ENCODE data around the gene PARP15. TPM values are rescaled to one million over a fixed set of nuclear protein-coding genes. Genes with fewer than 3 reads are reported as not detected.

Gene PARP15
- total and polyA plus RNA-seq, 4 donors: 2.4 to 6.1 (median 4.4) TPM

- H3K4me1 ChIP-seq (ENCODE audit: control insufficient read depth in 5 of 5, insufficient read depth in 5 of 5, low read length in 5 of 5): no peaks in the 10 kb centered on the region
- WGBS, 2 donors: 71 to 83% methylated on average over 4 of the region's 4 CpGs
- no peak for ATAC-seq (ENCODE audit: insufficient read depth, low FRiP score)
Measured at GRCh38 chr3:122665226-122665786, 87.9 kb downstream of the PARP15 start.

GRCh38 chr3:122665881-122666280 is 88.4 kb downstream of the PARP15 start:
- Histone ChIP-seq H3K27ac (ENCODE audit: low read depth in 1 of 2, low read length in 1 of 2) (no peak overlapping the region), H3K4me1 (ENCODE audit: control insufficient read depth in 5 of 5, insufficient read depth in 5 of 5, low read length in 5 of 5) (no peaks in the 10 kb centered on the region), H3K9me3 (ENCODE audit: control insufficient read depth in 4 of 4, insufficient read depth in 3 of 4, low read length in 3 of 4) (peaks cover 0 to 3% (median 0%) of the 10 kb centered on the region in 4 donors), H3K36me3 (ENCODE audit: control insufficient read depth in 4 of 4, insufficient read depth in 4 of 4, low read length in 4 of 4) (no peaks in the 10 kb centered on the region), H3K27me3 (ENCODE audit: control insufficient read depth in 3 of 3, insufficient read depth in 3 of 3, low read length in 2 of 3) (no peaks in the 10 kb centered on the region), H3K4me3 (no peak overlapping the region), H3K9ac (ENCODE audit: insufficient read depth in 1 of 2, low read length in 2 of 2) (no peak overlapping the region)
- ATAC-seq (ENCODE audit: insufficient read depth, low FRiP score): no peak
- TF ChIP-seq CTCF (IDR thresholded peaks at IDR 0.05; ENCODE audit: control extremely low read depth, extremely low read depth): no peak
- no peak for DNase-seq

More at GRCh38 chr3:122665226-122665786, 87.9 kb downstream of the PARP15 start:
- no peaks in the 10 kb centered on the region for H3K27me3 ChIP-seq (ENCODE audit: control insufficient read depth in 3 of 3, insufficient read depth in 3 of 3, low read length in 2 of 3)
- no peak for DNase-seq
- no peak overlapping the region for H3K9ac ChIP-seq (ENCODE audit: insufficient read depth in 1 of 2, low read length in 2 of 2)
- H3K4me3 ChIP-seq: no peak overlapping the region
- peaks cover 0 to 5% (median 0%) of the 10 kb centered on the region in 4 donors for H3K9me3 ChIP-seq (ENCODE audit: control insufficient read depth in 4 of 4, insufficient read depth in 3 of 4, low read length in 3 of 4)
- no peaks in the 10 kb centered on the region for H3K36me3 ChIP-seq (ENCODE audit: control insufficient read depth in 4 of 4, insufficient read depth in 4 of 4, low read length in 4 of 4)
- H3K27ac ChIP-seq (ENCODE audit: low read depth in 1 of 2, low read length in 1 of 2): no peak overlapping the region
- no peak for TF ChIP-seq CTCF (IDR thresholded peaks at IDR 0.05; ENCODE audit: control extremely low read depth, extremely low read depth)

GRCh38 chr3:122668930-122669730 is 91.7 kb downstream of the PARP15 start:
- no peaks in the 10 kb centered on the region for H3K36me3 ChIP-seq (ENCODE audit: control insufficient read depth in 4 of 4, insufficient read depth in 4 of 4, low read length in 4 of 4)
- ATAC-seq (ENCODE audit: insufficient read depth, low FRiP score) (peak; percentile 41), DNase-seq (no peak)
- H3K4me3 ChIP-seq: no peak overlapping the region
- H3K27ac ChIP-seq (ENCODE audit: low read depth in 1 of 2, low read length in 1 of 2): no peak overlapping the region
- no peak overlapping the region for H3K9ac ChIP-seq (ENCODE audit: insufficient read depth in 1 of 2, low read length in 2 of 2)
- H3K27me3 ChIP-seq (ENCODE audit: control insufficient read depth in 3 of 3, insufficient read depth in 3 of 3, low read length in 2 of 3): no peaks in the 10 kb centered on the region
- no peaks in the 10 kb centered on the region for H3K4me1 ChIP-seq (ENCODE audit: control insufficient read depth in 5 of 5, insufficient read depth in 5 of 5, low read length in 5 of 5)
- no peaks in the 10 kb centered on the region for H3K9me3 ChIP-seq (ENCODE audit: control insufficient read depth in 4 of 4, insufficient read depth in 3 of 4, low read length in 3 of 4)
- 88 to 95% methylated on average over 8 of the region's 8 CpGs for WGBS, 2 donors
- no peak for TF ChIP-seq CTCF (IDR thresholded peaks at IDR 0.05; ENCODE audit: control extremely low read depth, extremely low read depth)

Measured in lung (tissue), 12 donors.